Measurements from ENCODE around the gene RGS9. TPM values are rescaled to one million over a fixed set of nuclear protein-coding genes. Genes with fewer than 3 reads are reported as not detected.

The RGS9 gene
- total RNA-seq, 1 donor from 2014 or later = 6.5 TPM

DNA sequence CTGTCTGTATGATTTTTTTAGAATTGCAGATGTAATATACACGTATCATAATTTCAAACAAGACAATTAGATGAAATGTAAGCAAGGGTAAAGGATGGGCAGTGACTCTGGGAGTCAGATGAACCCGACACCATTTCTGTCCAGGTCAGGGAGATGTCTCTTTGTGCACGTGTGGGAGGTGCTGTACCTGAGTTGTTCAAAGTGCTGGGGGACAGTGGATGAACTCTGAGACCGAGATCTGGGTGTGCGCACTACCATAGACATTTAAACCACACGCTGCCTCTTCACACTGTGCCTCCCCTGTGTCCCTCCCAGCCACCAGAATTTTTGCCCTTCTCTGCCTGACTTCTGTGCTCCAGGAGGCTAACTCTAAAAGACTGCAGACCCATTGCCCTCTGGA, 5.9 kb upstream of the RGS9 start:
- no peak for DNase-seq (ENCODE audit: extremely low spot score, unreplicated experiment)
- TF ChIP-seq, protein P1, sequence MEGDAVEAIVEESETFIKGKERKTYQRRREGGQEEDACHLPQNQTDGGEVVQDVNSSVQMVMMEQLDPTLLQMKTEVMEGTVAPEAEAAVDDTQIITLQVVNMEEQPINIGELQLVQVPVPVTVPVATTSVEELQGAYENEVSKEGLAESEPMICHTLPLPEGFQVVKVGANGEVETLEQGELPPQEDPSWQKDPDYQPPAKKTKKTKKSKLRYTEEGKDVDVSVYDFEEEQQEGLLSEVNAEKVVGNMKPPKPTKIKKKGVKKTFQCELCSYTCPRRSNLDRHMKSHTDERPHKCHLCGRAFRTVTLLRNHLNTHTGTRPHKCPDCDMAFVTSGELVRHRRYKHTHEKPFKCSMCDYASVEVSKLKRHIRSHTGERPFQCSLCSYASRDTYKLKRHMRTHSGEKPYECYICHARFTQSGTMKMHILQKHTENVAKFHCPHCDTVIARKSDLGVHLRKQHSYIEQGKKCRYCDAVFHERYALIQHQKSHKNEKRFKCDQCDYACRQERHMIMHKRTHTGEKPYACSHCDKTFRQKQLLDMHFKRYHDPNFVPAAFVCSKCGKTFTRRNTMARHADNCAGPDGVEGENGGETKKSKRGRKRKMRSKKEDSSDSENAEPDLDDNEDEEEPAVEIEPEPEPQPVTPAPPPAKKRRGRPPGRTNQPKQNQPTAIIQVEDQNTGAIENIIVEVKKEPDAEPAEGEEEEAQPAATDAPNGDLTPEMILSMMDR (IDR thresholded peaks at IDR 0.05) = no peak
- Mint-ChIP-seq H3K9me3 (ENCODE audit: unreplicated experiment) (no peaks in the 10 kb centered on the region), H3K36me3 (ENCODE audit: unreplicated experiment) (no peaks in the 10 kb centered on the region), H3K4me1 (ENCODE audit: unreplicated experiment) (no peaks in the 10 kb centered on the region), H3K27ac (ENCODE audit: unreplicated experiment) (no peak overlapping the region), H3K4me3 (ENCODE audit: unreplicated experiment) (no peak overlapping the region), H3K27me3 (ENCODE audit: unreplicated experiment) (peaks cover 6% of the 10 kb centered on the region)

DNA sequence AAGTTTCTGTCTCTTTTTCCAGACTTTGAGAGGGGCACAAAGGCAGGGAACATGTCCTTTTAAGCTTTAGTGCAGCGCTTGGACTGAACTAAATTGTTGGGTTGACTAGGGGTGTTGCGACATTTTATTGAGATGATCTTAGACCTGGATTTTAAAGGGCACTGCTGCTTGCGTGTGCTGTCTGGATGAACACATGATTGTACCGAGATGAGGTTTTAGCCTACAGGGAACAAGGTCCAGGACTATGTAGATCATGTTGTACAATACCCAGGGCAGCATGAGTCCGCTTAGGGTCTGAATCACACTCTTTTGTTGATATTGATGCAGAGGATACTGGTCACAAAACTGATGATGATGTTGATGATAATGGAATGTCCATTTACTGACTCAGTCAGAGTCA, 5.2 kb upstream of the RGS9 start:
- no peaks in the 10 kb centered on the region for H3K36me3 Mint-ChIP-seq (ENCODE audit: unreplicated experiment)
- peaks cover 2% of the 10 kb centered on the region for H3K4me1 Mint-ChIP-seq (ENCODE audit: unreplicated experiment)
- DNase-seq (ENCODE audit: extremely low spot score, unreplicated experiment) = no peak
- no peak overlapping the region for H3K4me3 Mint-ChIP-seq (ENCODE audit: unreplicated experiment)
- TF ChIP-seq, protein P1 (IDR thresholded peaks at IDR 0.05) = no peak
- peaks cover 6% of the 10 kb centered on the region for H3K27me3 Mint-ChIP-seq (ENCODE audit: unreplicated experiment)
- H3K27ac Mint-ChIP-seq (ENCODE audit: unreplicated experiment) = no peak overlapping the region
- no peaks in the 10 kb centered on the region for H3K9me3 Mint-ChIP-seq (ENCODE audit: unreplicated experiment)

DNA sequence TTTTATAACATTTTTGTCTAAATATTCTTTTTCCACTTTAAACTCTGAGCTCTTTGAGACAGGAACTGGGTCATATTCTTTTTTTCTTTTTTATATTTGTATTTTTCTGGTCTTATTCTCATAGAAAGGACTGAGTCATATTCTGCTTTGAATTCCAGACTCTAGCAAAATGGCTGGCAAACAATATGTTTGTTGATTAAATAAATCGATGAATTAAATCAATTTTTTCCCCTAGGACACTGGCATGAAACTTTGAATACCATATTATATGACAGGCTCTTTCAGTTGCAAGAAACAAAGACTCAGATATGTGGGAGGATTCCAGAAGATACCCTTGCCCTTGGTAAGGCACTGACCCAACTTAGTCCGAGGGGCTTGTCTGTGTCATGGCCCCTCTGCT, 3.1 kb upstream of the RGS9 start:
- H3K27me3 Mint-ChIP-seq (ENCODE audit: unreplicated experiment) = peaks cover under 1% of the 10 kb centered on the region
- H3K36me3 Mint-ChIP-seq (ENCODE audit: unreplicated experiment) = no peaks in the 10 kb centered on the region
- no peak overlapping the region for H3K4me3 Mint-ChIP-seq (ENCODE audit: unreplicated experiment)
- H3K4me1 Mint-ChIP-seq (ENCODE audit: unreplicated experiment) = peaks cover 18% of the 10 kb centered on the region
- DNase-seq (ENCODE audit: extremely low spot score, unreplicated experiment) = no peak
- H3K27ac Mint-ChIP-seq (ENCODE audit: unreplicated experiment) = no peak overlapping the region
- TF ChIP-seq, protein P1 (IDR thresholded peaks at IDR 0.05) = no peak
- no peaks in the 10 kb centered on the region for H3K9me3 Mint-ChIP-seq (ENCODE audit: unreplicated experiment)

DNA sequence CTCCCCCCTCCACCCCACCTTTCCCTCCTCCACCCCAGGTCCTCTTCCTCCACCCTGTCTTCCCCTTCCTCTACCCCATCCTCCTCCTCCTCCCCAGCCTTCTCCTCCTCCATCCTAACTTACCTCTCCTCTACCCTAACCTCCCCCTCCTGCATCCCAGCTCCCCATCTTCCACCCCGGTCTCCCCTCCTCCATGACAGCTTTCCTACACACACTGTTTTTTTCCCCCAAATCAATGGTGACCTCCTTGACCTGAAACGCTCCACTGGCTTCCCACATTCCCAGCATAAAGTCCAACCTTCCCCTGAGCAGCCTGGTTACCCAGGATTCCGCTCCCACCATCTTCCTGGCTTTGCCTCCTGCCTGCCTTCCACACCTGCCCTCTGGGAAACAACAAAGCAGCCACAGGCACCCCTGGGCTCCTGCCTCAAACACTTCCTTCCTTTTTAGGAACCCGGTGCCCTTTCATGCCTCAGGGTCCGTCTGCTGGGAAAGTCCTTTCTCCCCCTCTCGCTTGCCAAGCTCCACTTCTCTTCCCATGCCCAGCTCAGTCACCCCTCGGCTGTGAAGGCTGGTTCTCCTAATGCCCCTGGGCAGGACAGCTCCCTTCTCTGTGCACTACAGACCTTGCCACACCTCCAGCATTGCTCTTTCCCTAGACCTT, 2.1 kb downstream of the RGS9 start:
- Mint-ChIP-seq H3K27me3 (ENCODE audit: unreplicated experiment) (no peaks in the 10 kb centered on the region), H3K4me1 (ENCODE audit: unreplicated experiment) (peaks cover 34% of the 10 kb centered on the region), H3K9me3 (ENCODE audit: unreplicated experiment) (no peaks in the 10 kb centered on the region), H3K4me3 (ENCODE audit: unreplicated experiment) (no peak overlapping the region), H3K27ac (ENCODE audit: unreplicated experiment) (peak overlapping the region; percentile 13), H3K36me3 (ENCODE audit: unreplicated experiment) (no peaks in the 10 kb centered on the region)
- TF ChIP-seq, protein P1 (IDR thresholded peaks at IDR 0.05) = no peak
- DNase-seq (ENCODE audit: extremely low spot score, unreplicated experiment) = no peak

DNA sequence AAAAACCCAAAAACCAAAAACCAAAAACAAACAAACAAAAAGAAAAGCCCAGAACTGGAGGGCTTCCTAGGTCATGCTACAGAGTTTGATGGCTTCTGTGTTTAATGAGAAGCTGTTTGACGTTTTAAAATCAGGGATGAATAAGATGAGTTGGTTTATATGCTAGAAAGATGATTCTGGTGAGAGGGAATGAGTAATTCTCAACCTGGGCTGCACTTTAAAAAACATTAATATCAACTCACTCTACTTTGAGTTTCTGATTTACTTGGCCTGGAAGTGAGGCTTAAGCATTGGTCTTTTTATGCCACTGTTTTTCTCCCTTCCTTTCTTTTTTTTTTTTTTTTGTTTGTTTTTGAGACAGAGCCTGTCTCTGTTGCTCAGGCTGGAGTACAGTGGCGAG, 5.1 kb downstream of the RGS9 start:
- Mint-ChIP-seq H3K4me3 (ENCODE audit: unreplicated experiment) (no peak overlapping the region), H3K9me3 (ENCODE audit: unreplicated experiment) (no peaks in the 10 kb centered on the region), H3K27ac (ENCODE audit: unreplicated experiment) (no peak overlapping the region), H3K27me3 (ENCODE audit: unreplicated experiment) (no peaks in the 10 kb centered on the region), H3K4me1 (ENCODE audit: unreplicated experiment) (peaks cover 37% of the 10 kb centered on the region), H3K36me3 (ENCODE audit: unreplicated experiment) (no peaks in the 10 kb centered on the region)
- TF ChIP-seq, protein P1 (IDR thresholded peaks at IDR 0.05) = no peak
- no peak for DNase-seq (ENCODE audit: extremely low spot score, unreplicated experiment)

Data from osteocyte (in vitro differentiated cells).